ENCODE results near the gene PTPN7.
"Not testable (repeated sequence)": the region's sequence is repeated elsewhere in the genome, so short reads cannot be mapped to it uniquely, and the experiment has no call there.

Gene PTPN7

GRCh38 chr1:202160377-202160940 lies at the start of gene PTPN7:
TSS of gene PTPN7 (minus strand) at chr1:202160602. CDS start at chr1:202159402, 1,200 bp downstream.
- no peak for DNase-seq

GRCh38 chr1:202208351-202208857 lies 48.0 kb upstream of the PTPN7 start:
- DNase-seq: no peak

GRCh38 chr1:202207292-202207691 lies 46.9 kb upstream of the PTPN7 start:
- DNase-seq: peak; percentile 35

DNA sequence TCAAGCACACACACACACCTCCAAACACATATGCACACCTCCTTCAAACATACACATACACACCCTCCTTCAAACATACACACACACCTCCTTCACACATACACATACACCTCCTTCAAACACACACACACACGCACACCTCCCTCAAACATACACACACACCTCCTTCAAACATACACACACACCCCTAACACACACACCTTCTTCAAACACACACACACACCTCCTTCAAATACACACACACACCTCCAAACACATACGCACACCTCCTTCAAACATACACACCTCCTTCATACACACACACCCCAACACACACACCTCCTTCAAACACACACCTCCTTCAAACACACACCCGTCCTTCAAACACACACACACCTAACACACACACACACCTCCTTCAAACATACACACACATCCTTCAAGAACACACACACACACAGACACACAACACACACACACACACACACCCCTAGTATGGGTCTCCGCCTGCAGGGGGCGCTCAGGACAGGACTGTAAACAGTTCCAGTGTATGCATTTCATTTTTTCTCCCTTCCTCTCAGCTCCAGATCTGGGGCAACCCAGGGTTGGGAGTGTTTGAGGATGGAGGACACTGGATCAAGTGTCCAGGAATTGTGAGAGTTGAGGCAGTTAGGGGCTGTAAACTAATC lies 45.3 kb upstream of the PTPN7 start:
- no peak for DNase-seq

- DNase-seq: no peak
Observed at GRCh38 chr1:202204065-202204464, 43.7 kb upstream of the PTPN7 start.

DNA sequence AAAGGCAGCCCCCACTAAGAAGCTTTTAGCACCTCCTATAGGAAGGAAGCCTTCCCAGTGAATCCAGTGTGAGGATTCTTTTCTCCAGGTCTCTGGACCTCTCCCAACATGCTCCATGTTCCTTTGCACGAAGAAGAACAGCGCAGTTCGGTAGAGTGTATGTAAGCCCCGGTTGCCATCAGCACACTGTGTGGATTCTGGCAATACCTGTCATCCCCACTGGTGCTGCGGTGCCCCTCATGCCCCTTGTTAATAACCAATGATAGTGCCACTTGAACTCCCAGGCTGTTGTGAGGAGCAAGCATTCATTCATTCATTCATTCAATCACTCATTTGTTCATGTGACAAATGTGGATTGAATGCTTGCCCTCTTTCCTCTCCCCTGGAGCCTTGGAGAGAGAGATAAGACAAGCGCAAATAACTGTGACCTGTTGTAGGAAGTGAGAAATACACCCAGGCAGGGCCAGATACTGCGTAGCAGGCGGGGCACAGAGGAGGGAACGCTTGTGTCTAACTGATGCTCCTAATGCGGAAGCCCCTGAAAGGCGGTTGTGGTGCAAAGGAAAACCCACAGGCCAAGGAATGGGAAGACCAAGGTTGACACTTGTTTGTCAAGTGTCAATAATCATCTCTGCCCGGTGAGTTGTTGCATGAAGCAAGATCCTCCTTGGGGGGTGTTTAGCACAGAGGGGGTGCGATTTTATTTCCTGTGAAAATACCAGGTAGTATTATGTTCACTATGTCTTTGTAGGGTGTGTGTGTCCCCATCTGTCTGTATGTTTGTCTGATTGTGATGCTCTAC lies 43.0 kb upstream of the PTPN7 start:
- DNase-seq: no peak

- DNase-seq: no peak
Observed at GRCh38 chr1:202202500-202203168, 42.2 kb upstream of the PTPN7 start.

DNA sequence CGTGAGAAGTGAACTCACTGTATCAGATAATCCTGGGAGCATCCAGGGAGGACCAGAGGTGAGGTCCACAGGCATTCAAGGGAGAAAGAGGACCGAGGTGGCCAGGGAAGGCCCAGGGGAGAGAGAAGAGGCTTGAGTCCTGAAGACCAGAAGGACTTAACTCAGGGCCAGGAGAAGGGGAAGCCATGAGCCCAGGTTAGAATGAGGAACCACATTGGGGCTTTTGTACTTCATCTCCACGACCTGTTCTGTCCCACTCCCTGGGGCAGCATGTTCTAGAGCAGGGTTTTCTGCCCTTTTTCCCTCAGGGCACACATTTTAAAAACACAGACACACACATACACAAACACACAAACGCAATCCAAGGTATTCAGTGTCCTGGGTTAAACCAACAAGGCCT lies 41.6 kb upstream of the PTPN7 start:
- DNase-seq: no peak

GRCh38 chr1:202201266-202201665 lies 40.9 kb upstream of the PTPN7 start:
- DNase-seq: no peak

DNA sequence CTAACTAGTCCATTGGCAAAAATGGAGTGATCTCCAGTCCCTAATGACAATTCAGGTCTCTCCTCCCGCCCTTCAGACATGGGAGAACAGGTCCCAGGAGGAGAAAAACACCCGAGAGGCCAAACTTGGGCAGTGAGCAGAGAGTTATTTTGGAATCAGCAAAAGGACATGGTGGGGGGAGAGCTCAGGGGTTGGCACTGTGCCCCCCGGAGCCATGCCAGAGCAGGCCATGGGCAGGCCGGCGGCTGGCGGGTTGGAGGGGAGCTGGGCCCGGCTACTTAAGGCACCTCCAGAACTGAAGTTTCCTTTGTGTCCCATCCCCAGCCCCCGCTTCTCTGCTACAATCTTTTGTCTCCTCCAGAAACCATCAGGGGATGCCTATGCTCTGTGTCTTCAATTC lies 40.3 kb upstream of the PTPN7 start:
- DNase-seq: no peak

GRCh38 chr1:202200112-202200548 lies 39.7 kb upstream of the PTPN7 start:
- no peak for DNase-seq

DNA sequence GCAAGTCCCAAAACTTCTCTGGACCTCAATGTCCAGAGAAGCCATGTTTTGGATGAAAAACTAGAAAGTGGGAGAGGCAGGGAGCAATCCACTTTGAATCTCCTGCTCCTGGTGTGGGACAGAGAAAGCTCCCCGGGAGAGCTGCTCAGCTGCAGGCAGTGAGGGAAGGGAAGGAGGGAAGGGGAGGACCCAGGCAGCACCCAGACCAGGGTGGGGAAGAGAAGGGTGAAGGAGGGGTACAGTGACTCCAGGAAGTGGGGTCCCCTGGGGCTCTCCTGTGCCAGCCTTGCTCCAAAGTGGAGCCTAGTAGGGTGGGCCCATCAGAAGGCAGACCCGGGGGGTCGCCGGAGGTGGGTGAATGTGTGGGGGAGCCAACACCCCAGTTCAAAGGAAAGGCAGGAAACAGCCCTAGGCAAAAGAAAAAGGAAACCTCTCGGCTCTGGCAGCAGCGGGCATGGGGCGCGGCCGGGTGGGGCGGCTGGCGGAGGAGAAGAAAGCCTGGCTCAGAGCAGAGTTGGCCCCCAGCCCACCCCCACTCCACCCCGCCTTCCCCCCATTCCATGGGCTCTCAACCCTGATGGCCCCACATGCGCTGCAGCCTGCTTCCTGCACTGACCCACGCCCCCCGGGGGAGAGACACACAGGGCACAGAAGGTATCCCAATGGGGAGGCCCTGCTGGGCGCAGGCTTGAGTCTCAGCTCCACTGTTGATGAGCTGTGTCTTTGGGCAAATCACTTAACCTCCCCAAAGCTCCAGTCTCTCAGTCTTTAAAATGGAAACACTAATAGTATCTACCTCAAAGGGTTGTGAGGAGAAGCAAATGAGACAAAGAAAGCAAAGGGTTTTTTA lies 38.9 kb upstream of the PTPN7 start:
- no peak for DNase-seq

- no peak for DNase-seq
Observed at GRCh38 chr1:202198366-202198724, 37.9 kb upstream of the PTPN7 start.

GRCh38 chr1:202197653-202198365 lies 37.4 kb upstream of the PTPN7 start:
- no peak for DNase-seq

- no peak for DNase-seq
Observed at GRCh38 chr1:202194328-202194648, 33.9 kb upstream of the PTPN7 start.

DNA sequence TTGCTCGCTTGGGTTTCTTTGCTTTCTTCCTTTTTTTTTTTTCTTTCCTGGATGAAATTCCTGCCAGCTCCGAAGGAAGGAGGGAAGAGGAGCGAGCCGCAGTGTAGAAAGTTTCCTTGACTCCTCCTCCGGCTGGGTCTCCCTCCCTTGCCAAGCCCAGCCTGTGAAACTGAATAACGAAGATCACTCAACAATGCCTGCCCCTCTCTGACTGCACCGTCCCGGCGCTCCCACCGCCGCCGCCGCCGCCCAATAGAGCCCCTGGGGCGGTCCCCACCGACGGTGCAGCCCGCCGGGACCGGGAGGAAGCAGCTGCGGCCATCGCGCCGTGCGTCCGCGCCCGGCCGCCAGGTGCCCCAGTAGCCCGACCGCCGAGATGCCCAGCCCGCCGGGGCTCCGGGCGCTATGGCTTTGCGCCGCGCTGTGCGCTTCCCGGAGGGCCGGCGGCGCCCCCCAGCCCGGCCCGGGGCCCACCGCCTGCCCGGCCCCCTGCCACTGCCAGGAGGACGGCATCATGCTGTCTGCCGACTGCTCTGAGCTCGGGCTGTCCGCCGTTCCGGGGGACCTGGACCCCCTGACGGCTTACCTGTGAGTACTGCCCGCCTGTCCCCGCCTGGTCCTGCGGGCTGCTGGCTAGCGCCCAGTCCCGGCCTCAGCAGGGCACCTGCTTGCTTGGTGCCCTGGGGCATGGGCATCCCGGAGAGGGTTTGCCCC lies 33.4 kb upstream of the PTPN7 start, which contains the start of gene LGR6:
TSS of gene LGR6 (plus strand) at position 186 of the 714 bp plus-strand sequence. CDS start at position 377, 191 bp downstream.
- DNase-seq: no peak

DNA sequence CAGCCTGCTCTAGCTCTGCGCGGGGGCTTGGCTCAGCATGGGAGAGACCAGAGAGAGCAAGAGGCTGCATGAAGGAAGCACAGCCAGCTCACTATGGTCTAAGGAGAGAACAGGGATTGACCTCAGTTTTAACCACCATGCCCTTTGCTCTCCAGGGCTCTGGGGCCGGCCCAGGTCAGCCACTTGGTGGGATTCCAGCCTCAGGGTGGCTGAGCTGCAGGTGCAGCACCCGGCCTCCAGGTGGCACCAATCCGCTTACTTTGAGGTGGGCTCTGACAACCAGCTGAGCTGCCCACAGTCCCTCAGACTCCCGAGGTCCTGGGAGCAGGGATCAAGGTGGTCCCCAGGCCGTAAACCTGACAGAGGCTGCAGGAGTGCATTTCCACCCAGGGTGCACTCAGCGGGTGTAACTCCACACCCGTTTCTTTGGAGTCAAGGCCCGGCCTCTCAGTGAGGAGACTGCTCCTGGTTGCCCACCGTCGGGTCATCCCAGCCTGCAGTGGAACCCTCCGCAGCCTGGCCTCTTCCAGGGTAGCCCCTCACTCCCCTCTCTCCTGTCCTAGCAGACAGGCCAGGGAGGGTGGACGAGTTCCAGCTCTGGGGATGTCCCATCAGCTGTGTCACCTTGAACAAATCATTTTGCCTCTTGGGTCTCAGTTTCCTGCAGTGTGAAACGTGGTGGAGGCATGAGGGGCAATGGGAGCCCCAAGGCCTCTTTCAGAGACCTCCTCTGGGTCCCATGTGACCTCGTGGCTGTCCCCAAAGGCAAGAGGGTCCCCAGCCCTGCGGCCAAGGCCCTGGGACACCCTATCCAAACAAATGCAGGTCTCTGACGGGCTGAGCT lies 32.6 kb upstream of the PTPN7 start:
- peak; percentile 23 for DNase-seq

- DNase-seq: not testable (repeated sequence)
Observed at GRCh38 chr1:202191391-202191790, 31.0 kb upstream of the PTPN7 start.

GRCh38 chr1:202189918-202190715 lies 29.7 kb upstream of the PTPN7 start:
- DNase-seq: no peak
